GM18507 (cell line): ENCODE results near the gene VAV3.
"Not testable (repeated sequence)": the region's sequence is repeated elsewhere in the genome, so short reads cannot be mapped to it uniquely, and the experiment has no call there.

Experiments used
- DNase-seq: peaks from one replicate; pipeline ENCODE4 v3.0.0; 2011; ENCODE audit warnings: low read depth; ENCODE audit not compliant: insufficient read length; ENCODE audit errors: extremely low spot score
- FAIRE-seq: peaks from 2 replicates; lab custom pipeline; 2011; peaks lifted over from hg19 to GRCh38; lab: Jason Lieb, UNC

The VAV3 gene

DNA sequence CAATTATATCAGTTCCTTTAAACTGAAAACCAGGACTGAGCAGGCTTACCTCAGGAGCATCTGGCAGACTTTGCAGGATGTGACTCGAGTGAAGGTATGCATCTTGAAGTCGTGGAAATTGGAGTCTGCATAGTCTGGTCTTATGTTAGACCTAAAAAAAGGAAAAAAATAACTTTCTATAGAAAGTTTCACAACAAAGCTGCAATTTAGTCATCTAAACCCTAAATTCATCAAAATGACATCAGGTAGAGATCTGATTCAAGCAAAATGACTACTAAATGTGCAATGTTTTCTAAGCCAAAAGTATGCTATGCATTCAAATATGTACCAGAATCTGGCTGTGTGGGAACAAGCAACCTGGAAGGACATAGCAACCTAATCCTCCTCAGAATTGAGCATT lies 260.1 kb downstream of the VAV3 start:
- FAIRE-seq (no peak), DNase-seq (no peak)

DNA sequence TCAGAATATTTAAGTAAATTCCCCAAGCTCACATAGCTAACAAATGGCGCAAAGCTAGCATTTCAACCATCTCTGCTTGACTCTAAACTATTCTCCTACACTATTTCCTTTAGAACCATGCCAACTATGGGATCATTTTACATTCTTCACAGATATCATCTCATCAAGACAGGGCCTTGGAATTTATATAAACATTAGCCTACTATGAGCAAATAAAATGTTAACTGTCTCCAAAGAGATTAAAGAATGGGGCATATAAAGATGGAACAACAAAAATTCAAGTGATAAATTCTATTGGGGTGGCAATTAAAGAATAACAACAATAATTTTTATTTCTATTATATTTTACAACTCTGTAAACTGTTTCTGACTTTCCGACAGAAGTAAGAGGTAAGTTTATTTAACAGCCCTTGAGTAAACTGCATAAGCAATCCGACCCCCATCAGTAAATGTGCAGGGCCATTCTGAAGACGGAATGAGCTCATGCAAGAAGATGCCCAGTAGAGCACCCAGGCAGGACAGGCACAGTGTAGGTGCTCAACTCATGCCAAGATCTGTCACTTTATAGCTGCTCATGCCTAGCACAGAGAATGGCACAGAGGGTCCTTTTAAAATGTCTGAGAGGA lies 261.9 kb downstream of the VAV3 start:
- DNase-seq, result no peak
- no peak for FAIRE-seq

DNA sequence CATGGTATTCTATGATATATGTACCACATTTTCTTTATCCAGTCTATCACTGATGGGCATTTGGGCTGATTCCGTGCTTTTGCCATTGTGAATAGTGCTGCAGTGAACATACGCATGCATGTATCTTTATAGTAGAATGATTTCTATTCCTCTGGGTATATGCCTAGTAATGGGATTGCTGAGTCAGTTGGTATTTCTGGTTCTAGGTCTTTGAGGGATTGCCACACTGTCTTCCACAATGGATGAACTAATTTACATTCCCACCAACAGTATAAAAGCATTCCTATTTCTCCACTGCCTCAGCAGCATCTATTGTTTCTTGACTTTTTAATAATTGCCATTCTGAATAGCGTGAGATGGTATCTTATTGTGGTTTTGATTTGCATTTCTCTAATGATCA lies 264.3 kb downstream of the VAV3 start:
- not testable (repeated sequence) for FAIRE-seq, DNase-seq

GRCh38 chr1:107698161-107698560 lies 266.8 kb downstream of the VAV3 start:
- DNase-seq (no peak), FAIRE-seq (no peak)

GRCh38 chr1:107695341-107695740 lies 269.6 kb downstream of the VAV3 start:
- DNase-seq (no peak), FAIRE-seq (no peak)

DNA sequence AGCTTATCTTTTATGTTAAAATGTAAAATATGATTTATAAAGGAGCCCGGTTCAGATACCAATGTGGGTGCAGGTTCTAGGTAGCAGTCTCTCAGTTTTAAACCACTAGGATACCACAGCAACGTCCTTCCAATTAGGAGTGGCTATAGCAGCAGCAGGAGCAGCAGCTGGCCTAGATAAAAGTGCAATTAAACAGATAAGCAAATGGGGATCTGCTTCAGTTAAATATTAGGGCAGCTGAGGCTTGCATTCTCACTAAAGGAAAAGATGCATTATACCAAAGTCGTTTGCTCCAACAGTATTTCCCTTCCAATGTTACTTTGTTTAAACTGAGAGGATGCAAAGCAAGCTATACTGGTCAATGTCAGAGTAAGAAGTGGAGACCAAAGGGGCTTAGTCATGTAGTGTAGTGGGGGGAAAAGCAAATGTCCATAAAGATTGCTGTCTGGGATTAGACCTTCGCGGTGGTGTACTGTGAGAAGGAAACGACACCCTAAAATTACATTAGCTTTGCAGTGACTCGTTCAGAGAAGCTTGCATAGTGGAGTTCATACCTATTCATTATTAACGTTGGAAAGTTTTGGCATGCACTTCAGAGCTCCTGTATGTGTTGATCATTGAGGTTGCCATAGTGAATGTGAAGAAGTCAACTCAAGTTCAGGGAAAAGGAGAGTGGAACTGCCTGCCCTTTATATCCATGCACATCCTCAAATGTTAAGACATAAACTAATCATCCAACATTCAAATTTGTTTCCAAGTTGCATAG lies 272.2 kb downstream of the VAV3 start:
- FAIRE-seq (no peak), DNase-seq (no peak)

DNA sequence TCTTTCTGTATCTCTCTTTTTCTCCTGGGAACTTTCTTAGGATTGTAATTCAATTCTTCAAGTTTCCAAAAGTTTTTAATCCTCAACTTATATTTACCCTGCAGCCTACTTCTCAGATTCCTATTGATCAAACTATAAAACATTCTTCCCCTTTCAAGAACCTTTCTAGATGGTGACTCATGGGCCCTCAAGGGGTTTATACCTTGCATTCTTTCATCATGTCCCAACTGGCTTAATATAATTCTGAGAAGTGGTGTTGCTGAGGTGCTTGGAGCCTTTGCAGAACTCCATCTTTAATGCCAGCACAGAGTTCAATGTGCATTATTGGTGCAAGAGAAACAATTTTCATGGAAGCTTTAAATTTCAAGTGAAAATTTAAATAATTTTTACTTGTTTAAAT lies 273.4 kb downstream of the VAV3 start:
- DNase-seq (no peak), FAIRE-seq (no peak)

DNA sequence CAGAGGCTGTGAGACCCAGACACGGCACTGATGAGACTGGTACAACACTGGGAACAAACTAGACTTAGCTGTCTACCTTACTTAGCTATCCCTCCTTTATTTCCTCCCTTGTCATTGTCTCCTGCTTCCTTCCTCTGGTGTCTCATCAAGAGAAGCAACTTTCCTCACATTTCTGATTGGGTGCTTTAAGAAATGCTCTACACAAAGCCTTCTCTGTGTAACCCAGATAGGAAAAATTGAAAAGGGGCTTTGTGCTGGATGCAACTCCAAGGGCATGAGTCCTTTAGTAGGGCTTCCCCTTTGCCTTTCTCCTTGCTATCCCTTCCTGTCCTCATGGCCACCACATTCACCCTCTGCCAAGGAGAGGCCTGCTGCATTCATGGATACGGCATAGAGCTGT lies 274.5 kb downstream of the VAV3 start:
- DNase-seq, result no peak
- FAIRE-seq, result no peak

GRCh38 chr1:107689733-107690132 lies 275.2 kb downstream of the VAV3 start:
- DNase-seq (no peak), FAIRE-seq (no peak)

GRCh38 chr1:107689159-107689558 lies 275.8 kb downstream of the VAV3 start:
- FAIRE-seq, result no peak
- no peak for DNase-seq

- FAIRE-seq (no peak), DNase-seq (no peak)
Measured at GRCh38 chr1:107687849-107688753, 276.9 kb downstream of the VAV3 start.

GRCh38 chr1:107683683-107684082 lies 281.3 kb downstream of the VAV3 start:
- no peak for FAIRE-seq
- no peak for DNase-seq

DNA sequence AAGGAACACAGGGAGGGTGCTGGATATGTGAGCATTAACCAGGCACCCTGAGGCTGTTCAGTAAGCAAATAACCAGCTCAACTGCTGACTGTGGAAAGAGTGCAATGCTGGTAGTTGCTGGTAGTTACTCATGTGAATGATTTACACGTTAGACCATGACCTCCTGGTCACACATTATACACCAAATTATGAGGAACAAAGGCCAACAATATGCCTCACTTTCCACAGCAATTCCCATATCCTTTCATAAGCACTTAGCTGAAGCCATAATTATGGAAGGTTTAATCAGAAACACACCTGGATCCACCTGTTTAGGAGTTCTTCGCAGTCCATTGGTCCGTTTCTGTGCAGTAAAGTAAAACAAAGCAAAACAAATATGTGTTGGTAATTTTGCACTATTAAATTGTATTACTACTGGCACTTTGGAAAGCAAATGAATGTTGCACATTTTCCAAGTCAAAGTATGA lies 281.8 kb downstream of the VAV3 start:
- FAIRE-seq, result no peak
- DNase-seq, result no peak

- FAIRE-seq (no peak), DNase-seq (no peak)
Measured at GRCh38 chr1:107682467-107682866, 282.5 kb downstream of the VAV3 start.

DNA sequence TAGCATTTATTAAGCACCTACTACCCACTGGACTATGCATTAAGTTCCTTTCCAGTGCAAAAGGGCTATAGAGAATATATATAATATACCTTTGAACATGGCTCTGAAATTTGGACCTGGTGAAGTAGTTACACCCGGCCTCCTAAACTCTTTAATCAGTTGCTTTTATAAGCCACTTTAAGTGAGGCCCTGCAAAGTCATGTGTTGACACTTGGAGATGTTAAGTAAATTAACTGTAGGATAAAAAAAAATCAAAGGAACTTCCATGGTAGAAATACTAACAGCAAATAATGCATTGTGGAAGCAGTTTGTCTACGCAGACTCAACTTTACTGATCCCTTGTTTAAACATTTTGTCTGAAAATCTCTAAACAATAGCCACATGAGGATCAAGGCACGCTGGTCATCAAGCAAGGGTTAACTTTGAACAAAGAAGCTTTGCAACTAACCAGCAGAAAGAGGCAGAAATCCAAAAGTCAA lies 283.9 kb downstream of the VAV3 start:
- FAIRE-seq, result no peak
- DNase-seq, result no peak

DNA sequence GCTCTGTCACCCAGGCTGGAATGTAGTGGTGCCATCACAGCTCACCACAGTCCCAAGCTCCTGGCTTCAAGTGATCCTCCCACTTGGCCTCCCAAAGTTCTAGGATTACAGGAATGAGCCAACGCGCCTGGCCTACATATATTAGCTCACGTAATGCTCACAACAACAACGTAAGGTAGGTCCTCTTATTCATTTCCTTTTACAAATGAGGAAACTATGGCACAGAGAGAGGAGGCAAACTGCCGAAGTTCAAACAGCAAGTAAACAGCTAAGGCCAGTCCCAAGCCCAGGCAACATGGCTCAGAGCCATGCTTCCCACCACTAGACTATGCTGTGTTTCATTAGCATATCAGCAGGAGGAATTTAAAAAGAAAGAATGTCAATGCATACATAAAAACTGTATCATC lies 284.4 kb downstream of the VAV3 start:
- no peak for DNase-seq
- FAIRE-seq, result no peak

GRCh38 chr1:107679411-107679953 lies 285.5 kb downstream of the VAV3 start:
- DNase-seq, result no peak
- no peak for FAIRE-seq

- FAIRE-seq (no peak), DNase-seq (no peak)
Measured at GRCh38 chr1:107678993-107679392, 286.0 kb downstream of the VAV3 start.

- FAIRE-seq (no peak), DNase-seq (no peak)
Measured at GRCh38 chr1:107677697-107678096, 287.3 kb downstream of the VAV3 start.

GRCh38 chr1:107674486-107674885 lies 290.5 kb downstream of the VAV3 start:
- no peak for FAIRE-seq
- DNase-seq, result no peak
